Loucy (cell line): Measurements from ENCODE around the gene FMN1.

ENCODE experiments used
- EZH2phosphoT487 ChIP-seq: fragments of 200-600 bp; IDR thresholded peaks from 2 replicates; pipeline ENCODE4 v1.6.1; 2018; ENCODE audit warnings: antibody characterized with exemption, mild to moderate bottlenecking, moderate library complexity, borderline replicate concordance
- TF ChIP-seq, protein P1 (sequence below): fragments of 200-600 bp; sonication (generic); conservative IDR thresholded peaks from 2 replicates; pipeline ENCODE4 v1.5.1; 2014; ENCODE audit warnings: mild to moderate bottlenecking, antibody characterized with exemption, low read length

DNA sequence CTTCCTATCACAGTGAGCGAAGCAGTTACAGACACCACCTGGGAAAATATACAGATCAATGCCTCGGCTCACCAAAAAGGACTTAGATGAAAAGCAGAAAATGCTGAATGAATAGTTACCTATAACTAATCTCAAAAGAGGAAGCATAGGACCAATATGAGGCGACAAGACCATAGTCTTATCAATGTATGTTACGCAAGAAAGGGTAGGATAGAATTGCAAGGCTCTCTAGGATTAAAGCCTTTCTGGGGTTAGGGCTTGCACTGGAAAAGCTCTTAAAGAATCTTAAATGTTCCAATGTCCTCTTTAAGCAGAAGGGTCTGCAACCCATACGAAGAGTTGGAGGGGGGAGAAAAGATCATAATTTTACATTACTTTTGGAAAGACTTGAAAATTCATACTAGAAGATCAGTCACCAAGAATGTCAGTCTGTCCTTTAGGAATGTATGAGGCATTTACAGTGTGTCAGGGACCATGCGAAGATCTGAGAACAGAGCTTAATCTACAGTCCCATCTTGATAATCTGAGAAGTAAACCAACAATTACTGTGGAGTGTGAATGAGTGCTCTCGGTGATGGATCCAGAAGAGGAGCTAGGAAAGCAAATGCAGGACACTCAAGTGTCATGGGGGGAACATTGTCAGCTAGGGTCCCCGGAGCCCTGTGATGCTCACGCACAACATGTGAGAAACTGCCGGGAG is 290.8 kb downstream of the FMN1 start:
- TF ChIP-seq, protein P1, sequence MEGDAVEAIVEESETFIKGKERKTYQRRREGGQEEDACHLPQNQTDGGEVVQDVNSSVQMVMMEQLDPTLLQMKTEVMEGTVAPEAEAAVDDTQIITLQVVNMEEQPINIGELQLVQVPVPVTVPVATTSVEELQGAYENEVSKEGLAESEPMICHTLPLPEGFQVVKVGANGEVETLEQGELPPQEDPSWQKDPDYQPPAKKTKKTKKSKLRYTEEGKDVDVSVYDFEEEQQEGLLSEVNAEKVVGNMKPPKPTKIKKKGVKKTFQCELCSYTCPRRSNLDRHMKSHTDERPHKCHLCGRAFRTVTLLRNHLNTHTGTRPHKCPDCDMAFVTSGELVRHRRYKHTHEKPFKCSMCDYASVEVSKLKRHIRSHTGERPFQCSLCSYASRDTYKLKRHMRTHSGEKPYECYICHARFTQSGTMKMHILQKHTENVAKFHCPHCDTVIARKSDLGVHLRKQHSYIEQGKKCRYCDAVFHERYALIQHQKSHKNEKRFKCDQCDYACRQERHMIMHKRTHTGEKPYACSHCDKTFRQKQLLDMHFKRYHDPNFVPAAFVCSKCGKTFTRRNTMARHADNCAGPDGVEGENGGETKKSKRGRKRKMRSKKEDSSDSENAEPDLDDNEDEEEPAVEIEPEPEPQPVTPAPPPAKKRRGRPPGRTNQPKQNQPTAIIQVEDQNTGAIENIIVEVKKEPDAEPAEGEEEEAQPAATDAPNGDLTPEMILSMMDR = no peak
- TF ChIP-seq EZH2phosphoT487 = no peak
